ENCODE results near the gene HOXC5.
A peak's percentile ranks its signal among the peaks of the same experiment; 100 is the strongest.

The HOXC5 gene

DNA sequence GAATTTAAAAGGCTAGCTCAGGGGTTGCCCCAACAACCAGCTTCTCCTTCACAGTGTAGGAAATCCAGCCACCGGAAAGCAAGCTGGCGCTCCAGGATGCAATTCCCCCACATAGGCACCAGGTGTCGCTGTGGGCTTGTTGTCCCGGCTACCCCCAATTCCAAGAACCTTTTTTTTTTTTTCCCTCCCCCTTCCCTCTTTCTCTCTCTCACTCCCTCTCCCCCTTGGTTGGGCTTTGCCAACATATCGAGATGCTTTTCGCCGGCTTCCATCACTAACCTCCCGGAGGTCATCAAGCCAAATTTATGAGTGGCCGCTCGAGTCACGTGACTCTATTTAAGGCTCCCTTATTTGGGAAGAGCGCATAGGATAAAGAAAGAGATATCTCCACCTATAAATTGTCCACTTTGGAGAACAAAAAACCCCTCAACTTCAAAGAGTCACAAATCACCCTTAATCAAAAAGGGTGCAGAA, at the start of gene HOXC5:
TSS of gene HOXC5 (plus strand) at position 424 of the 474 bp plus-strand sequence. CDS start 73 bp downstream, outside the sequence.
- H3K27me3 Mint-ChIP-seq = peaks cover 79 to 92% of the 10 kb centered on the region in 2 donors
- ATAC-seq (replicated peaks) = peak; percentile 26 to 56

DNA sequence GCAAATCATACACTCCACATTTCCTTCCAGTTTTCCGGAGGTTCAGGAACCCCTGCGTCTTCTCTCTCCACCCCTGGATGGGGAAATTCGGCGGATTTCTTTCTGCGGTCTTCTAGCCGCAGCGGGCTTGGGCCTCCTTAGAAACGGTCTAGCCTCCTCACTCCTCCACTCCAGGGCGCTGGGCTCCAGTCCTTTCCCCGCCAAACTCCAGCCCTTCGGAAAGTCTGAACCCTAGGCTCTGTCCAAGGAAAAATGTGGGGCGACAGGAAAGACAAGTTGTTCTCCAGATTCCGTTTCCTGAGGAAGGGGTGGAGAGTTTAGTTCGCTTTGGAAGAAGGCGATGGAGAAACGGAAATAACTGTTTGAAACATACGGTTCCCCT, 49.3 kb upstream of the HOXC5 start:
- Mint-ChIP-seq H3K27me3 (peaks cover 81 to 95% of the 10 kb centered on the region in 2 donors), H3K36me3 (peaks cover 5 to 11% of the 10 kb centered on the region in 2 donors), H3K9me3 (peaks cover 0 to 2% of the 10 kb centered on the region in 2 donors), H3K27ac (peak overlapping the region; percentile 85), H3K4me1 (peaks cover 15 to 37% of the 10 kb centered on the region in 2 donors), H3K4me3 (peak overlapping the region in 1 of 2 donors; percentile 3)
- ATAC-seq (replicated peaks) (no peak), DNase-seq (no peak)

More for the DNA sequence above, at the start of gene HOXC5:
- Mint-ChIP-seq H3K4me1 (peaks cover 30 to 33% of the 10 kb centered on the region in 2 donors), H3K4me3 (peak within 1 kb of the TSS; percentile 76 to 77), H3K36me3 (peaks cover 0 to 1% of the 10 kb centered on the region in 2 donors), H3K9me3 (no peaks in the 10 kb centered on the region), H3K27ac (peak within 1 kb of the TSS; percentile 87)
- DNase-seq = peak; percentile 36

DNA sequence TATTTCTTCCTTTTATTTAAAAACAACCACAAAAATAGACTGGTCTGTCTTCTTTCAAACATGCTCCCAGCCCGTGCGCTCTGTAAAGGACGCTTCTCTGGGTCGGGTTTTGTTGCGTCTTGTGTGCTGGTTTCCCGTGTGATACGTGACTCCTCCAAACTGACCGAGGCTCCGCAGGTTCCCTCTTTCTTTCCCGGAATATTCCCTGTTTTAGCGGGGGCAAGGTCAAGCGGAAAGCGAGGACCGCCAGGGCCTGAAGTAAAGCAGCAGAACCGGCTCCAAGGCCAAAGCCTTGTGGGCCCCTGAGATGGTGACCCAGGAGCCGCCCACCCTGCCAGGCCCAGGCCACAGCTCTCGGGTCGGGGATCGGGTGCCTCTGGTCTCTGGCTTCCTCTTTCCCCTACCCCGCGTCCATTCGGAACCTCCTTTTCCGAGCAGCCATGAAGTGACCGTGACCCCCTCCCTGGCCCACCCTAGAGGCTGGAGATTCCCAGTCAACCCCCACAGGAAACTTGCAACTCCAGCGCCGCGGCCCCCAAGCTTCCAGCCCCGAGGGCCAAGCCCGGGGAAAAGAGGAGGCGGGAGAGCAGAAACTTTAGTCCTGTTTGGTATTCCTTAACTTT, 48.8 kb upstream of the HOXC5 start:
- peaks cover 5 to 11% of the 10 kb centered on the region in 2 donors for H3K36me3 Mint-ChIP-seq
- peaks cover 17 to 41% of the 10 kb centered on the region in 2 donors for H3K4me1 Mint-ChIP-seq
- peaks cover 81 to 95% of the 10 kb centered on the region in 2 donors for H3K27me3 Mint-ChIP-seq
- ATAC-seq (replicated peaks) = no peak
- DNase-seq = no peak
- H3K9me3 Mint-ChIP-seq = peaks cover 0 to 2% of the 10 kb centered on the region in 2 donors
- H3K4me3 Mint-ChIP-seq = no peak overlapping the region
- H3K27ac Mint-ChIP-seq = peak overlapping the region; percentile 85

DNA sequence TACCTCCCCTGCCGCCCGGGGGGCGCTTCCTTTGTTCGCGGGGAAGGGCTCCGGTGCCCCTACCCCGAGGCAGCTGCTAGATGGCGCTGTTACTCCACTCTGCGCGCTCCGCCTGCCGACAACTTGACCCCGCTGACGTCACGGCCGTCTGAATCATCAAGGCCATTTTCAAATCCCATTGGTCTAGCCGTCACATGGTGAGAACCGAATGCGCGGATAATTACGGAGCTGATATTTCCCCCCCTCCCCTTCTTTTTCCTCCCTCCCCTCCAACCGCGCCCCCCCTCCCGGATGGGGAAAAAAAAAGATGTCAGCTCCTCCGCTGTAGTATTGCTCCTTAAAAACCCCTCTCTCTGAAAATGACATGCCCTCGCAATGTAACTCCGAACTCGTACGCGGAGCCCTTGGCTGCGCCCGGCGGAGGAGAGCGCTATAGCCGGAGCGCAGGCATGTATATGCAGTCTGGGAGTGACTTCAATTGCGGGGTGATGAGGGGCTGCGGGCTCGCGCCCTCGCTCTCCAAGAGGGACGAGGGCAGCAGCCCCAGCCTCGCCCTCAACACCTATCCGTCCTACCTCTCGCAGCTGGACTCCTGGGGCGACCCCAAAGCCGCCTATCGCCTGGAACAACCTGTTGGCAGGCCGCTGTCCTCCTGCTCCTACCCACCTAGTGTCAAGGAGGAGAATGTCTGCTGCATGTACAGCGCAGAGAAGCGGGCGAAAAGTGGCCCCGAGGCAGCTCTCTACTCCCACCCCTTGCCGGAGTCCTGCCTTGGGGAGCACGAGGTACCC, 47.8 kb upstream of the HOXC5 start, which contains the start of gene HOXC10:
TSS of gene HOXC10 (plus strand) at position 246 of the 791 bp plus-strand sequence. CDS start at position 360, 114 bp downstream.
- Mint-ChIP-seq H3K27me3 (peaks cover 83 to 95% of the 10 kb centered on the region in 2 donors), H3K4me1 (peaks cover 22 to 51% of the 10 kb centered on the region in 2 donors), H3K9me3 (peaks cover 0 to 2% of the 10 kb centered on the region in 2 donors), H3K36me3 (peaks cover 5 to 11% of the 10 kb centered on the region in 2 donors), H3K27ac (peak within 1 kb of the TSS; percentile 93), H3K4me3 (peak within 1 kb of the TSS; percentile 53 to 68)
- DNase-seq = no peak
- ATAC-seq (replicated peaks) = no peak

DNA sequence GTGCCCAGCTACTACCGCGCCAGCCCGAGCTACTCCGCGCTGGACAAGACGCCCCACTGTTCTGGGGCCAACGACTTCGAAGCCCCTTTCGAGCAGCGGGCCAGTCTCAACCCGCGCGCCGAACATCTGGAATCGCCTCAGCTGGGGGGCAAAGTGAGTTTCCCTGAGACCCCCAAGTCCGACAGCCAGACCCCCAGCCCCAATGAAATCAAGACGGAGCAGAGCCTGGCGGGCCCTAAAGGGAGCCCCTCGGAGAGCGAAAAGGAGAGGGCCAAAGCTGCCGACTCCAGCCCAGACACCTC, 47.2 kb upstream of the HOXC5 start:
- H3K4me1 Mint-ChIP-seq = peaks cover 26 to 54% of the 10 kb centered on the region in 2 donors
- ATAC-seq (replicated peaks) (no peak), DNase-seq (no peak)
- H3K27me3 Mint-ChIP-seq = peaks cover 83 to 95% of the 10 kb centered on the region in 2 donors
- H3K36me3 Mint-ChIP-seq = peaks cover 5 to 11% of the 10 kb centered on the region in 2 donors
- H3K27ac Mint-ChIP-seq = peak overlapping the region; percentile 93
- H3K4me3 Mint-ChIP-seq = peak overlapping the region; percentile 53 to 68
- H3K9me3 Mint-ChIP-seq = peaks cover 0 to 2% of the 10 kb centered on the region in 2 donors

DNA sequence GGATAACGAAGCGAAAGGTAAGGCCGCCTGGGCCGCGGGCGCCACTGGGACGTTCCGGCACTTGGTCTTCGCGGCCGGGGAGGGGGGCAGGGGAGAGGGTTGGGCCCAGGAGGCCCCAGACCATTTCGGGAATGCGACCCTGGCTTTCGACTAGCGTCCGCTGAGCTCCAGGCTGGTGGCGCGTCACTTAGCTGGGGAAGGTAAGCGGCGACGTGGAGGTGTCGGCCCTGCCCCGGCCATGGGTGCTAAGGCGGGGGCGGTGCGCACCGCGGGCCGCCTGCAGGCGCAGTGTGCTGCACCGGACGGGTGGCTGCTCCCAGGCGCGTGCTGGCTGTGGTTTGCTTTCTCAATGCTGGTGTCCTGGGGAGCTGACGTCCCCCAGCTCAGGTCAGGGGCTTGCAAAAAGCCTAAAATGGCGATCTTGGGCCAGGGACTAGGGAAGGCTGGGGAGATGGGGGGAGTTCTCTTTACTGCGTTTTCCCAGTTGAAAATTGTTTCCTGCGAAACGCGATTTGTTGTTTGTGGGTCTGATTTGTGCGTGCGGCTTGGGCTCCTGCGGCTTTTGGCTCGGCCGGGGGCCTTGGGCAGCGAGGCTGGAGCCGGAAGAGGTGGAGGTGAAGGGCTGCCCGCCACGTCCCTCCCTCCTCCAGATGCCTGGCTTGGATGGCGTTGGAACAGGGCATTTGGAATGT, 46.7 kb upstream of the HOXC5 start:
- Mint-ChIP-seq H3K27ac (peak overlapping the region; percentile 59), H3K4me3 (peak overlapping the region in 1 of 2 donors; percentile 52), H3K36me3 (peaks cover 5 to 11% of the 10 kb centered on the region in 2 donors), H3K27me3 (peaks cover 82 to 95% of the 10 kb centered on the region in 2 donors), H3K4me1 (peaks cover 26 to 51% of the 10 kb centered on the region in 2 donors), H3K9me3 (peaks cover 0 to 2% of the 10 kb centered on the region in 2 donors)
- ATAC-seq (replicated peaks) = no peak
- DNase-seq = no peak

DNA sequence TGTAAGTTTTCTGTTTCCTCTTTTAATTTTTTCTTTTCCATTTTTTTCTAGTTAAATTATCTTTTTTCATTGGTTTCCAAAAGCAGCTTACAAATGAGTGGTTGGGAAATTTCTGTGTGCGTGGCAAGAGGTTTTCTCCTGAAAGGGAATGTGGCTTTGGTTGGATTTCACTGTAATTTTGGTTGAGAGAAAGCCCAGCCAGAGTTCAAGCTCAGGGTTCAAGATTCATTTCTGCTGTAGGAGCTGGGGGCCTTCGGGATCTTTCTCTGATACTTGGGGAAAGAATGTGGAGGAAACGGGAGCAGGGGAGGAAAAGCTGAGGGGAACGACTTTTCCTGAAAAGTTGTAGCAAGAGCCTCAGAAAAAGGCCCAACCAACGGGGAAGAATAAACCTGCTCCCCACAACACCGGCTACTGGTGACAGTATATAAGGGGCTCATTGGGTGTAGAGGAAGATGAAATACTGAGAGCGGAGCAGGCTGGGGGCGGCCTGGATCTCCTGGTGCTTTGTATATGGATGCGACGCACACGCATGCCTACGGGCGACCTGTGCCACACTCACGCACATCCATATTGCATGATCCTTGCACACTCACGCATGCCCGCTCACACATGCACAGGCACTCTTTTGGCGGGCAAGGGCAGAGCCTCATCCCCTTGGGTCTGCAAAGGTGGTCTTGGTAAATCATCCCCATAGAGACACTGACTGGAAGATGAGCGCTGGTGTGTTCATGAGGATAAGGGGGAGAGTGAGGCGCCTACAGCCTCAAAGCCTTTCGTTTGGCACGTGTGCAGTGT, 46.0 kb upstream of the HOXC5 start:
- Mint-ChIP-seq H3K9me3 (peaks cover 0 to 2% of the 10 kb centered on the region in 2 donors), H3K27ac (peak overlapping the region; percentile 69), H3K27me3 (peaks cover 81 to 95% of the 10 kb centered on the region in 2 donors), H3K4me3 (no peak overlapping the region), H3K4me1 (peaks cover 26 to 51% of the 10 kb centered on the region in 2 donors), H3K36me3 (peaks cover 5 to 11% of the 10 kb centered on the region in 2 donors)
- DNase-seq (no peak), ATAC-seq (replicated peaks) (no peak)

DNA sequence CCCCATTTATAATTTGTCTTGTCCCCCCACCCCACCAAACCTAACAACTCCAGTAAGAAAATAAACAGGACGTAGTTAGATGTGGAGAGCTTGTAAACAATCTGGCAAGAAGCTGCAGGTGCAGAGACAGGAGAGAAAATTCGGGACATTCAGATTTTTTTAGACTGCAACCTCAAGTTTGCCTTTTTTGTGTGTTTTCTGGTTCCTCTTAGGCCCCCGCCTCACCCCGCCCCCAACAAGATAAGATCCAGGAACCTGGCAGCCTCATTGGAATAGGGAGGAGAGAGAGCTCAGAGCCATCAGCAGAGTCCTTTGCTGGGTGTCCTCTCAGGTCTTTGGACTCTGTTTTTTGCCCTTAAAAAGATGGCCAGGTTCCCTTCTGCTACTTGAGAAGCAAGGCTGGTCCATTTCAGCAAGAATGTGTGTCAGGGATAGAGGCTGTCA, 45.0 kb upstream of the HOXC5 start:
- H3K36me3 Mint-ChIP-seq = peaks cover 5 to 11% of the 10 kb centered on the region in 2 donors
- H3K4me3 Mint-ChIP-seq = no peak overlapping the region
- peaks cover 26 to 51% of the 10 kb centered on the region in 2 donors for H3K4me1 Mint-ChIP-seq
- peaks cover 0 to 2% of the 10 kb centered on the region in 2 donors for H3K9me3 Mint-ChIP-seq
- no peak overlapping the region for H3K27ac Mint-ChIP-seq
- DNase-seq (no peak), ATAC-seq (replicated peaks) (no peak)
- peaks cover 85 to 96% of the 10 kb centered on the region in 2 donors for H3K27me3 Mint-ChIP-seq

DNA sequence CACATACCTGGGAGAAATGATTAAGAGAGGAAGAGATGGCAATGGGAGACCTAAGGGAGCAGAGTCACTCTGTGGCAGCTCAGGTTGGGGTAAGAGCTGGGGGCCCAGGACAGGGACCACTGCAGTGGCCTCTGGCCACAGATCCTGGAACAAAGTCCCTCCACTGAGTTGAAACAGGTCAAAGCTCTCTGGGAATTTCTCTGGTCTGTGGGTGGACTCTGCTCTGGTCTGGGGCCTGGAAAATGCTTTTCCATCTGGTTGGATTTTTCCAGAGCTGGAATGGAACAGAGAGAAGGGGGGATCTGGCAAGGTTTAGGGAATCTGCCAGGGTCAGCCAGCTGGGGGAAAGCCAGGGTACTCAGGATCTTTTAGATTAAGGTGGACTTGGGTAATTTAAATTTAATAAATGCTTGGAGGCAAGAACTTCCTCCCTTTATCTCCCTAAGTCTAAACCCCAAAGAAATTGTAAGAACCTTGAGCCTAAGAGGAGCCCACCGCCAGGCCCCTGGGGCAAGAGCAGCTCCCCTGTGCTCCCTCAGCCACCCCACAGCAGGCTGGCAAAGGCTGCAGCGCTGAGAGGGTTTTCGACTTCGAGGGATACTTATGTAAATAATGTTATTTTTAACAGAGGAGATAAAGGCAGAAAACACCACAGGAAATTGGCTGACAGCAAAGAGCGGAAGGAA, 44.2 kb upstream of the HOXC5 start:
- peak overlapping the region; percentile 34 for H3K27ac Mint-ChIP-seq
- DNase-seq (no peak), ATAC-seq (replicated peaks) (no peak)
- peaks cover 0 to 2% of the 10 kb centered on the region in 2 donors for H3K9me3 Mint-ChIP-seq
- peaks cover 26 to 53% of the 10 kb centered on the region in 2 donors for H3K4me1 Mint-ChIP-seq
- peaks cover 82 to 95% of the 10 kb centered on the region in 2 donors for H3K27me3 Mint-ChIP-seq
- peaks cover 3 to 11% of the 10 kb centered on the region in 2 donors for H3K36me3 Mint-ChIP-seq
- H3K4me3 Mint-ChIP-seq = no peak overlapping the region

DNA sequence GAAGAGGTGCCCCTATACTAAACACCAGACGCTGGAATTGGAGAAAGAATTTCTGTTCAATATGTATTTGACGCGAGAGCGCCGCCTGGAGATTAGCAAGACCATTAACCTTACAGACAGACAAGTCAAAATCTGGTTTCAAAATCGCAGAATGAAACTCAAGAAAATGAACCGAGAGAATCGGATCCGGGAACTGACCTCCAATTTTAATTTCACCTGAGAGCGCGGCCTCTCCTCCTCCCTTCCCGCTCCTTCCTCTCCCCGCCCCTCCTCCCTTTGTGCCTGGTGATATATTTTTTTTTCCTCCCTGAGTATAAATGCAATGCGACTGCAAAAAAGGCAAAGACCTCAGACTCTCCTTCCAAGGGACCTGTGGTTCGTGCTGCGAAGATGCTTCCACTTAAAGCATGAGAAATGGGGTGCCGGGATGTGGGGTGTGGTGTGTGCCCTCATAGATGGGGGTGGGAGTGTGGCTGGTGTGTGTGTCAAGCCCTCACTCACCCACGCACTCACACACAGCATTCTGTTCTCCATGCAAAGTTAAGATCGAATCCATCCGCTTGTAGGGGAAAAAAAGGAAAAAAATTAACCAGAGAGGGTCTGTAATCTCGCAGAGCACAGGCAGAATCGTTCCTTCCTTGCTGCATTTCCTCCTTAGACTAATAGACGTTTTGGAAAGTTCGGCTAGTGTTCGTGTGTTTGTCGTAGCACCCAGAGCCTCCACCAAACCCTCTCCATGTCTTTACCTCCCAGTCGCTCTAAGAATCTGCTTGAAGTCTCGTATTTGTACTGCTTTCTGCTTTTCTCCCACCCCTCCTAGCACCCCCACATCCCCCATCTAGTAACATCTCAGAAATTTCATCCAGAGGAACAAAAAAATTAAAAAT, 43.4 kb upstream of the HOXC5 start:
- peaks cover 4 to 15% of the 10 kb centered on the region in 2 donors for H3K36me3 Mint-ChIP-seq
- no peak for ATAC-seq (replicated peaks)
- H3K27me3 Mint-ChIP-seq = peaks cover 84 to 97% of the 10 kb centered on the region in 2 donors
- no peak for DNase-seq
- H3K27ac Mint-ChIP-seq = no peak overlapping the region
- peaks cover 31 to 56% of the 10 kb centered on the region in 2 donors for H3K4me1 Mint-ChIP-seq
- H3K4me3 Mint-ChIP-seq = no peak overlapping the region
- H3K9me3 Mint-ChIP-seq = peaks cover 3% of the 10 kb centered on the region in 2 donors

DNA sequence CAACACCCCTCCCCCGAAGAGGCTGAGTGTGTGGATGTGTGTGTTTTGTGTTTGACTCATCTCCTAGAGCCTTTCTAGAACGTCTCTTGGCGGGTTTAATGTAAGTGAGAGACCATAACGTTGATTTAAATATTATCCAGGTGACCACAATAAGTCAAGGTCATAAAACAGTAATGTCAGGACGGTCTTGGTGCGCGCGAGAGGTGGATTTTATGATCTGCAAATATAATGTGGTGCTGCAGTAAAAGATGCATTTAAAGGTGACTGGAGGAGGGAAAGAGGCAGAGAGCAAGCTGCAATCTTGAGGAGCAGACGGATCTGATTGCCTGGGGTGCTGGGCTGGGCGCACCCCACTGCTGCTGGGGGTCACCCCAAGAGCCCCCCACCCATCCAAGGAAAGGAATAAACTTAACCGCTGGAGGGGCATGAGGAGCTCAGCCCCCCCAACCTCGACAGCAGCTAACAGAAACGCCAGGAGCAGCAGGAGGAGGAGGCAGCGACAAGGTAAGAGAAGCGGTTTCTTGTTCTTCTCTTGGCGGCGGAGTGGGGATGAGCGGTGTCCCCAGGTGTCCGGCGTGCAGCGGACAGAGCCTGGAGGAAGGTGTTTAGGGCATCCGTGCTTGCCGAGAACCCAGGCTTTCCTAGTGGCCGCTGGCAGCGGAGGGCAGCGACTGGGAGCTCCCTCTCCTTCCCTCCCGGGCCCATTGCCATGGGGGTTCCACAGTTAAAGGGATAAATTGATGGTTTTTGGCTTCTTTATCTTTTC, 42.4 kb upstream of the HOXC5 start:
- H3K36me3 Mint-ChIP-seq = peaks cover 3 to 6% of the 10 kb centered on the region in 2 donors
- H3K4me1 Mint-ChIP-seq = peaks cover 32 to 57% of the 10 kb centered on the region in 2 donors
- no peak for DNase-seq
- peak overlapping the region; percentile 27 for H3K27ac Mint-ChIP-seq
- H3K27me3 Mint-ChIP-seq = peaks cover 83 to 98% of the 10 kb centered on the region in 2 donors
- no peak overlapping the region for H3K4me3 Mint-ChIP-seq
- no peak for ATAC-seq (replicated peaks)
- peaks cover 3% of the 10 kb centered on the region in 2 donors for H3K9me3 Mint-ChIP-seq
